ENCODE measurements around the gene ZP3.
"Not testable (repeated sequence)": the region's sequence is repeated elsewhere in the genome, so short reads cannot be mapped to it uniquely, and the experiment has no call there.

ZP3 gene

GRCh38 chr7:76405738-76406137 lies 19.0 kb upstream of the ZP3 start:
- no peak for DNase-seq

- DNase-seq: no peak
These were observed 17.0 kb upstream of the ZP3 start for GRCh38 chr7:76407718-76408117.

- no peak for DNase-seq
These were observed 16.6 kb upstream of the ZP3 start for GRCh38 chr7:76408121-76408560.

GRCh38 chr7:76409537-76409936 lies 15.2 kb upstream of the ZP3 start, which contains the start of gene SSC4D:
Gene SSC4D, minus strand, starts transcription at chr7:76409697. Its CDS starts 5,258 bp downstream, at chr7:76404439.
- DNase-seq: no peak

GRCh38 chr7:76411626-76412025 lies 13.1 kb upstream of the ZP3 start:
- no peak for DNase-seq

GRCh38 chr7:76412249-76412648 lies 12.5 kb upstream of the ZP3 start:
- DNase-seq: no peak

- DNase-seq: not testable (repeated sequence)
These were observed 7.0 kb upstream of the ZP3 start for GRCh38 chr7:76417654-76418310.

GRCh38 chr7:76421097-76421496 lies 3.7 kb upstream of the ZP3 start:
- not testable (repeated sequence) for DNase-seq

- no peak for DNase-seq
These were observed 911 bp upstream of the ZP3 start for GRCh38 chr7:76423666-76424412.

- no peak for DNase-seq
These were observed 406 bp downstream of the ZP3 start for GRCh38 chr7:76425156-76425555.

GRCh38 chr7:76425558-76425957 lies 808 bp downstream of the ZP3 start:
- not testable (repeated sequence) for DNase-seq

GRCh38 chr7:76426246-76426645 lies 1.5 kb downstream of the ZP3 start:
- no peak for DNase-seq

- DNase-seq: no peak
These were observed 2.9 kb downstream of the ZP3 start for GRCh38 chr7:76427635-76428034.

- no peak for DNase-seq
These were observed 3.5 kb downstream of the ZP3 start for GRCh38 chr7:76428149-76428823.

- DNase-seq: no peak
These were observed 4.4 kb downstream of the ZP3 start for GRCh38 chr7:76428868-76429805.

GRCh38 chr7:76430211-76430610 lies 5.5 kb downstream of the ZP3 start:
- no peak for DNase-seq

GRCh38 chr7:76430836-76431235 lies 6.1 kb downstream of the ZP3 start:
- no peak for DNase-seq

GRCh38 chr7:76437873-76438272 lies 13.1 kb downstream of the ZP3 start:
- DNase-seq: peak; percentile 66

- DNase-seq: not testable (repeated sequence)
These were observed 14.6 kb downstream of the ZP3 start for GRCh38 chr7:76439120-76439888.

- not testable (repeated sequence) for DNase-seq
These were observed 15.7 kb downstream of the ZP3 start for GRCh38 chr7:76440404-76440803.

- DNase-seq: not testable (repeated sequence)
These were observed 17.0 kb downstream of the ZP3 start for GRCh38 chr7:76441792-76442191.

All from CD4-positive, alpha-beta T cell treated with Interleukin-17A for 4 hours (primary cell).